Hippocampal formation (tissue), 2 donors: ENCODE results near the gene SAFB2.
"Not testable (repeated sequence)": the region's sequence is repeated elsewhere in the genome, so short reads cannot be mapped to it uniquely, and the experiment has no call there.

Experiments used
- DNase-seq, 2 donors: peaks; one replicate each; lab custom pipeline; 2025; lab: John Stamatoyannopoulos, UW

The SAFB2 gene

GRCh38 chr19:5632657-5633056, 10.1 kb upstream of the SAFB2 start:
- no peak for DNase-seq

- no peak for DNase-seq
Measured at GRCh38 chr19:5632241-5632612, 9.7 kb upstream of the SAFB2 start.

- no peak for DNase-seq
Measured at GRCh38 chr19:5631567-5632240, 9.1 kb upstream of the SAFB2 start.

DNA sequence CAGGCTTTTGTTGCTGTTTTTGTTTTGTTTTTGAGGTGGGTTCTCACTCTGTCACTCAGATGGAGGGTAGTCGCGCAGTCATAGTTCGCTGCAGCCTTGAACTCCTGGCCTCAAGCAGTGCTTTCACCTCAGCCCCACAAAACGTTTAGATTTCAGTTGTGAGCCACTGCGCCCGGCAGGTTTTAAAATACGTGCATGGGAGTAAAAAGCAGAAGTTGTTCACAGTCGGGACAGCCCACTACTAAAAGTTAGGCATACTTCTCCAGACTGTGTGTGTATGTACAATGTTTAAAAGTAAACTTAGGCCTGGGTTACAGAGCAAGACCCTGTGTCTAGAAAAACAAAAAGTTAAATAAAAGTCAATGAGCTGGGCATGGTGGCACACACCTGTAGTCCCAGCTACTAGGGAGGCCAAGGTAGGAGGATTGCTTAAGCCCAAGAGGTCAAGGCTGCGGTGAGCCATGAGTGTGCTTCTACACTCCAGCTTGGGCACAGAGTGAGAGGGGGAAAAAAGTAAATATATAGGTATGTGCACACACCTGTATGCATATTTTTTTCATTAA, 6.4 kb upstream of the SAFB2 start:
- DNase-seq = no peak

DNA sequence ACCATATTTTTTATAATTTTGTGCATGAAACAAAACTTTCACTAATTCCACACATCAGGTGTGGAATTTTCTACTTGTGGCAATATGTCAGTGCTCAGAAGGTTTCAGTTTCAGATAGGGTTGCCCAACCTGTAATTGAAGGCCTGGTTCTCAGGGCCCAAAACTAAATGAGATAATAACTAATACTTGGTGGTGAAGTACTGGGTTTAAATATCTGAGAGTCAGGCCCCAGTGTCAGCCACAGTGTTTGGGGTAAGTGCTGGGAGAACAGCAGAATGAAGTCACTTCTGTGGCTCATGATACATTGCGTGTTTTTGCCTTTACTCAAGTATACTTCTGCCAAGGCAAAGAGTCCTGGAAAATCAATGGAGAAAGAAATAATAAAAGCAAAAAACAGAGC, 5.9 kb upstream of the SAFB2 start:
- DNase-seq = no peak

DNA sequence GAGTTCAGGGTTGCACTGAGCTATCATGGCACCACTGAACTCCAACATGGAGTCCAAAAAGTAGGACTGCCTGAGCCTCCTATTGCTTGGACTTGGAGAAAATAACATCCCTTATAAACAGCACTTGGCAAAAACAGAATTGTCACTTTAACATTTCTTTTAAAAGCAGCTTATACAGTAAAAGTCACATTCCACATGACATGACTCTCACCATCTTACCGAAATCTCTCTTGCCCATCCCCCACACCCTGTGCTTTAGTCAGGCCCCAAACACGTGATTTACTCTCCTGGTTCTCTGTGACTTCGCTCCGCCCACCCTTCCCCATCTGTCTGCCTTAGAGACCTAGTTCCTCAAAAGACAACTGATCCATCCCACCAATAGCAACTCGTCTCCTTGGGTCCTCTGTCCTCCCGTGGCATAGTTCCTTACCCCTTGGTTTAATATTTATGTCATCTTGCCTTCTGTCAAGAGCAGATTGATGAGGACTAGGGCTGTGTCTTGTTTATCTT, 4.9 kb upstream of the SAFB2 start:
- peak; percentile 18 to 27 for DNase-seq

- no peak for DNase-seq
Measured at GRCh38 chr19:5625641-5626040, 3.1 kb upstream of the SAFB2 start.

DNA sequence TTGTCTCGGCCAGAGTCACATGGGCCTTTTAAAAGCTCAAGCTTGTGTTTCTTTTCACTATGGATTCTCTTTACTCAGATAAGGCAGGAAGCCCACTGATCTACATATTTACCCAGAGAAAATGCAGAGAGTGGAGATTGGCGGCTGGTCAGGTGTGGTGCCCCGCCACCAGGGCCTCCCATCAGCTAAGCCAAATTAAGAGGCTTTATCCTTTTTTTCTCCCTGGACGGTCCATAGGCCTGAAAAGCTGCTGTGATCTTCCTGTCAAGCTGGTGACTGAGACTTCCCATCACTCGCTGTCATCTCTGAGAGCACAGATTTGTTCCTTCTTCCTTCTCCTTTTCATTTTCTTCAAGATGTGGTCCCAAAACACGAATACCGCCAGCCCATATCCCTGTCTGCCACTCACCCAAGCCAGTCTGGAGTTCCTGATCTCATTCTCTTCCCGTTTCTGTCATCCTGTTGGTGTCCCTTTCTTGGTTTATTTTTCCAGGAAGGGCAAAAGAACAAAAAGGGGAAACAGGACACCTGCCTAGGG, 2.2 kb upstream of the SAFB2 start:
- no peak for DNase-seq

GRCh38 chr19:5624018-5624663, 1.6 kb upstream of the SAFB2 start:
- no peak for DNase-seq

- DNase-seq = no peak
Measured at GRCh38 chr19:5623397-5624017, 931 bp upstream of the SAFB2 start.

- no peak for DNase-seq
Measured at GRCh38 chr19:5621945-5622464, 571 bp downstream of the SAFB2 start.

- DNase-seq = peak in 1 of 2 donors; percentile 24
Measured at GRCh38 chr19:5621311-5621944, 1.1 kb downstream of the SAFB2 start.

GRCh38 chr19:5619946-5620345, 2.6 kb downstream of the SAFB2 start:
- no peak for DNase-seq

- no peak for DNase-seq
Measured at GRCh38 chr19:5618591-5618990, 4.0 kb downstream of the SAFB2 start.

GRCh38 chr19:5617080-5617479, 5.5 kb downstream of the SAFB2 start:
- DNase-seq = no peak

- DNase-seq = no peak
Measured at GRCh38 chr19:5615756-5616327, 6.7 kb downstream of the SAFB2 start.

DNA sequence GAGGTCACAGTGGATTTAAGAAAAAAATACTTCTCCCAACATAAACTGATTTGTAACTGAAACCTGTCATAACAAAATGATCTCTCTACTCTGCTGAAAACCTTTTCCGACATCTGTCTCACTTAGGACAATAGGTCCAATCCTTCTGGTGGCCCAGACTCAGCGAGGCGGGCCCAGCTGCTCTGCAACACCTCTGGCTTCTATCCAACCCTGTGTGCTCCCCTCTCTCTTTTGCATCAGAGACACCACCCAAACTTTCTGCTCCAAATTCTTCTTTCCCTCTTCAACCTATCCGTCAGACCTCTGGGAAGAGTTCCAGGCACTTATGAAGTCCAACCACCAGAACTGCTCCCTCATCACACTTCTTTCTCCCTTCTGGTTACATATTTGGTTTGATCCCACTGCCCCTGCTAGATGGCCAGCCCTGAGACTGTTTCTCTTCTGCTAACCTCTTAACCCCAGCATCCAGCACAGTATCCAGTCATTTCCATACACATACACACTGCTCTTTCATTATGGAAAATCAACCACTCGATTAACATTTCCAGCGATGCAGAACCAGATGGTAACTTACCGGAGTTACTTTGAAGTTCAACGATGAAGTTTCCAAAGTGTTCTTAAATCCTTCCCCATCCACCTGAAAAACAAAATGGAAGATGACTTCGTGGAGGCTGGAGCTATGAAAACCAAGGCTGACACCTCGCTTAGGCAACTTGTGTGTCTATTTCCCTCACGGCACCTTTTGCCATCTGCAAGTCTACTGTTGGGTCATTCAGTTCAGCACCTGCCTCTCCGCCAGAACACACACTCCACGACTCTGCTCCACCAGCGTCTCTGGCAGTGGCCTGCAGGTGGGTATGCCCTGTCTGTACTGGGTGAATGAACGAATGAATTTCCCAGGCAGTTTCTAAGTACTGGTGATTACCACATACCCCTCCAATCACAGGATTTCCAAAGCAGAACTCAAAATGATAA, 9.4 kb downstream of the SAFB2 start:
- no peak for DNase-seq

DNA sequence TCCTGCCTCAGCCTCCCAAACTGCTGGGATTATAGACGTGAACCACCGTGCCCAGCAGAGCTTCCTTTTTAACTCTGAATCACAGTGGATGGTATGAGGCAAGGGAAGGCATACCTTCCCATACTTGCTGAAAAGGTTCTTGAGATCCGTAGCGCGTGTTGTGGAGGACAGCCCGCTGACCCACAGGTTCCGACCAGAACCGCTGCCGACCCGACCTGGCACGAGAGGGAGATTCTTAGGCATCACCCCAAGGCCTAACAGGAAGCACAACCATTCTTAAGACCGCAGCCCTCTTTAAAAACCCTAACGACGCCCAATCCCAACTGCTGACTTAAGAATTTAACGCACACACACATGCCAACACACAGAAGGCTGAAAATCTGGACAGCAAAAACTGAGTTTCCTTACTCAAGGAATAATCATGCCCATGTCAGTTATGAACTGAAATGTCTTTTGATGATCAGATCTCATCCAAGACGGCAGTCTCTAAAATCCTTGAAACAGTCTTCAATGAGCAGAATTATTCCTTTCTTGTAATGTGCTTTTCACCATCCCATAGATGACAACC, 12.6 kb downstream of the SAFB2 start:
- no peak for DNase-seq

DNA sequence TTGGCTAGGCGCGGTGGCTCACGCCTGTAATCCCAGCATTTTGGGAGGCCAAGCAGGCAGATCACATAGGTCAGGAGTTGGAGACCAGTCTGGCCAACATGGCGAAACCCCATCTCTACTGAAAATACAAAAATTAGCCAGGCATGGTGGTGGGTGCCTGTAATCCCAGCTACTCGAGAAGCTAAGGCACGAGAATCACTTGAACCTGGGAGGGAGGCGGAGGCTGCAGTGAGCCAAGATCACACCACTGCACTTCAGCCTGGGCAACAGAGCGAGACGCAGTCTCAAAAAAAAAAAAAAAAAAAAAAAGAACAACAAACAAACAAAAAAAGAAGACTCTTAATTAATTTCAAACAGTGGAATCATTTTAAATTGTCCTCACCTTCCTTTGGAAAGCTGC, 13.8 kb downstream of the SAFB2 start:
- DNase-seq = not testable (repeated sequence)

DNA sequence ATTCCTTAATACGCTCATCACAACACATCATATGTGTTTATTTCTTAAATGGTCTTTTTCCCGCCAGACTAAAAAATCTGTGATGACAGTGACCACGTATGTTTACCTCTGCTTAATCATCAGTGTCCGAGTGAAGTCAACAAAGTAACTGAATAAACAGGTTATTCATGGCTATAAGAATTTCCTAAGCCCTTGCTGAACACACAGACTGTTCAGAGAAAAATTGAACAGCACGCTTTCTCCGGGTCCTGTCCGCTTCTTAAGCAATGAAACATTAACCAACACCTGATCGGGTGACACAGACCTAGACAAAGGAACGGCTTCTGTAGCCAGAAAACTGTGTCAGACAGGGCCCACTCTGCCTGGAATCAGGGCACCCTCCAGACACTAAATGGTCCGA, 14.3 kb downstream of the SAFB2 start:
- DNase-seq = no peak
